H1 (cell line): ENCODE results near the gene HLA-G. TPM values are rescaled to one million over a fixed set of nuclear protein-coding genes. Genes with fewer than 3 reads are reported as not detected.

ENCODE experiments used
- CTCF ChIA-PET: fragments of 300-600 bp; sonication (Branson Sonifier 250); formaldehyde crosslinking; loops from one replicate; lab custom pipeline; 2021; ENCODE audit not compliant: partially characterized antibody; lab: Charles Lee
- POLR2A ChIA-PET: fragments of 300-600 bp; sonication (Branson Sonifier 250); formaldehyde crosslinking; loops from one replicate; lab custom pipeline; 2021; ENCODE audit warnings: inconsistent platforms; ENCODE audit not compliant: partially characterized antibody; lab: Charles Lee
- DNase-seq, 2 experiments: peaks; one replicate each; pipeline versions ENCODE4 v3.0.0 to v3.0.0-alpha.2; 2010 to 2022; ENCODE audit warnings: low spot score in 2 of 2, low read depth in 1 of 2, mixed read lengths in 1 of 2
- FAIRE-seq: peaks from 2 replicates; lab custom pipeline; 2011; peaks lifted over from hg19 to GRCh38; lab: Jason Lieb, UNC
- H2AFZ ChIP-seq: 2 replicates; pipeline ENCODE4 v1.8.1; 2012; ENCODE audit warnings: low read length, inconsistent platforms
- H2AK5ac ChIP-seq: 2 replicates; pipeline ENCODE4 v1.6.1; 2013; ENCODE audit warnings: low read depth, low read length
- H2BK120ac ChIP-seq: replicated peaks from 2 replicates; pipeline ENCODE3; 2013; ENCODE audit warnings: low read depth, low read length, inconsistent platforms
- H2BK12ac ChIP-seq: 2 replicates; pipeline ENCODE4 v1.6.1; 2013; ENCODE audit warnings: low read depth, low read length
- H2BK15ac ChIP-seq: 2 replicates; pipeline ENCODE4 v1.6.1; 2013; ENCODE audit warnings: low read length
- H2BK20ac ChIP-seq: 2 replicates; pipeline ENCODE4 v1.6.1; 2013; ENCODE audit warnings: low read length
- H2BK5ac ChIP-seq: 2 replicates; pipeline ENCODE4 v1.6.1; 2013; ENCODE audit warnings: low read depth, low read length
- H3K14ac ChIP-seq: 2 replicates; pipeline ENCODE4 v1.6.1; 2013; ENCODE audit warnings: inconsistent platforms; ENCODE audit not compliant: insufficient read length
- H3K18ac ChIP-seq: 2 replicates; pipeline ENCODE4 v1.6.1; 2013; ENCODE audit warnings: low read length; ENCODE audit errors: extremely low read depth
- H3K23ac ChIP-seq: 2 replicates; pipeline ENCODE4 v1.6.1; 2013; ENCODE audit warnings: inconsistent platforms; ENCODE audit not compliant: insufficient read length
- H3K23me2 ChIP-seq: 2 replicates; pipeline ENCODE4 v1.6.1; 2013; ENCODE audit warnings: low read depth, low read length
- H3K27ac ChIP-seq: 2 replicates; pipeline ENCODE4 v1.6.1; 2011; ENCODE audit warnings: low read depth, low read length, inconsistent platforms
- H3K27me3 ChIP-seq, 4 experiments: replicated peaks in 1 of 4; 1 replicate in 1 of 4; 2 replicates in 3 of 4; pipeline versions ENCODE4 v1.6.1 to v1.8.1; 2011 to 2013; ENCODE audit warnings: low read length in 3 of 4, mild to moderate bottlenecking in 3 of 4, inconsistent platforms in 2 of 4, mixed read lengths in 2 of 4, moderate library complexity in 1 of 4; ENCODE audit not compliant: control insufficient read depth in 3 of 4, insufficient read depth in 3 of 4; ENCODE audit errors: extremely low read depth in 1 of 4
- H3K36me3 ChIP-seq, 4 experiments: 2 replicates each; pipeline versions ENCODE4 v1.6.1 to v1.8.1; 2011 to 2013; ENCODE audit warnings: mild to moderate bottlenecking in 4 of 4, low read length in 3 of 4, moderate library complexity in 2 of 4, control low read depth in 1 of 4, inconsistent platforms in 1 of 4; ENCODE audit not compliant: insufficient read depth in 4 of 4, control insufficient read depth in 2 of 4
- H3K4ac ChIP-seq: replicated peaks from 2 replicates; pipeline ENCODE3; 2013; ENCODE audit warnings: low read length, low read depth, mixed read lengths, inconsistent platforms; ENCODE audit not compliant: insufficient read length
- H3K4me1 ChIP-seq, 4 experiments: replicated peaks in 1 of 4; 1 replicate in 1 of 4; 2 replicates in 3 of 4; pipeline versions ENCODE4 v1.6.1 to v1.8.1; 2011 to 2013; ENCODE audit warnings: low read length in 3 of 4, inconsistent platforms in 2 of 4, mixed read lengths in 1 of 4; ENCODE audit not compliant: insufficient read depth in 4 of 4, control insufficient read depth in 3 of 4
- H3K4me2 ChIP-seq, 2 experiments: 2 replicates each; pipeline versions ENCODE4 v1.6.1 to v1.8.1; 2011 to 2013; ENCODE audit warnings: low read depth in 2 of 2, low read length in 2 of 2, control low read depth in 1 of 2, inconsistent platforms in 1 of 2, mild to moderate bottlenecking in 1 of 2; ENCODE audit not compliant: insufficient read depth in 1 of 2
- H3K4me3 ChIP-seq, 4 experiments: fragments of 200-600, 300-600 bp in 1 of 4; sonication (generic), shearing (Covaris generic), sonication (Bioruptor Twin) in 1 of 4; 2 replicates each; pipeline versions ENCODE4 v1.5.1 to v1.8.1; 2011 to 2016; ENCODE audit warnings: low read length in 4 of 4, low read depth in 3 of 4, control low read depth in 2 of 4, inconsistent platforms in 2 of 4, mild to moderate bottlenecking in 2 of 4, mixed read lengths in 1 of 4, moderate library complexity in 1 of 4; ENCODE audit not compliant: insufficient read depth in 2 of 4; ENCODE audit errors: extremely low read depth in 1 of 4
- H3K56ac ChIP-seq: replicated peaks from 2 replicates; pipeline ENCODE3; 2013; ENCODE audit warnings: low read depth, mild to moderate bottlenecking, mixed read lengths, low read length, inconsistent platforms; ENCODE audit not compliant: insufficient read length
- H3K79me1 ChIP-seq: 2 replicates; pipeline ENCODE4 v1.6.1; 2013; ENCODE audit warnings: low read depth, low read length, control low read depth
- H3K79me2 ChIP-seq, 2 experiments: 2 replicates each; pipeline versions ENCODE4 v1.6.1 to v1.8.1; 2012 to 2013; ENCODE audit warnings: low read length in 2 of 2, mild to moderate bottlenecking in 2 of 2, inconsistent platforms in 1 of 2; ENCODE audit not compliant: insufficient read depth in 2 of 2, control insufficient read depth in 1 of 2
- H3K9ac ChIP-seq, 4 experiments: replicated peaks in 1 of 4; 1 replicate in 1 of 4; 2 replicates in 3 of 4; pipeline versions ENCODE4 v1.6.1 to v1.8.1; 2011 to 2013; ENCODE audit warnings: low read depth in 3 of 4, low read length in 3 of 4, control low read depth in 2 of 4, mild to moderate bottlenecking in 2 of 4, moderate library complexity in 2 of 4, inconsistent platforms in 1 of 4; ENCODE audit errors: extremely low read depth in 1 of 4
- H3K9me3 ChIP-seq, 2 experiments: 2 replicates each; pipeline versions ENCODE4 v1.6.1 to v1.8.1; 2012 to 2013; ENCODE audit warnings: mild to moderate bottlenecking in 2 of 2, moderate library complexity in 2 of 2, control low read depth in 1 of 2, inconsistent platforms in 1 of 2, low read depth in 1 of 2, low read length in 1 of 2, mixed read lengths in 1 of 2; ENCODE audit not compliant: insufficient read depth in 2 of 2
- H4K20me1 ChIP-seq, 2 experiments: replicated peaks in 1 of 2; 2 replicates each; pipeline versions ENCODE3 to v1.8.1; 2011 to 2013; ENCODE audit warnings: inconsistent platforms in 2 of 2, low read length in 2 of 2, mild to moderate bottlenecking in 1 of 2; ENCODE audit not compliant: insufficient read depth in 2 of 2, control insufficient read depth in 1 of 2
- H4K5ac ChIP-seq: 2 replicates; pipeline ENCODE4 v1.6.1; 2013; ENCODE audit warnings: low read length, low read depth, mixed read lengths, inconsistent platforms; ENCODE audit not compliant: insufficient read length
- H4K8ac ChIP-seq: 2 replicates; pipeline ENCODE4 v1.8.0; 2013; ENCODE audit warnings: mild to moderate bottlenecking, moderate library complexity, low read length, inconsistent platforms; ENCODE audit not compliant: insufficient read depth; ENCODE audit errors: extremely low read depth
- H4K91ac ChIP-seq: replicated peaks from 2 replicates; pipeline ENCODE3; 2013; ENCODE audit warnings: low read length, mixed read lengths, inconsistent platforms; ENCODE audit not compliant: insufficient read length
- ASH2L ChIP-seq: fragments of 200-600, 300-600 bp; sonication (generic); IDR thresholded peaks from one replicate; pipeline ENCODE4 v1.7.1; 2017; ENCODE audit warnings: low read length
- BACH1 ChIP-seq: IDR thresholded peaks from 2 replicates; pipeline ENCODE4 v1.6.1; 2012; ENCODE audit warnings: low read length, improper control_type of control experiment
- BRCA1 ChIP-seq: IDR thresholded peaks from 2 replicates; pipeline ENCODE4 v1.6.1; 2012; ENCODE audit warnings: low read depth, low read length, improper control_type of control experiment
- CBX5 ChIP-seq: fragments of 300-800, 300-1000 bp; sonication (generic); IDR thresholded peaks from 2 replicates; pipeline ENCODE4 v1.7.1; 2016; ENCODE audit warnings: antibody characterized with exemption, low read length, low read depth
- CBX8 ChIP-seq: fragments of 300-800, 300-1000 bp; sonication (generic); IDR thresholded peaks from 2 replicates; pipeline ENCODE4 v1.7.1; 2016; ENCODE audit warnings: low read depth, low read length, borderline replicate concordance
- CEBPB ChIP-seq: IDR thresholded peaks from 2 replicates; pipeline ENCODE4 v1.6.1; 2012; ENCODE audit warnings: low read depth, low read length
- CHD2 ChIP-seq: IDR thresholded peaks from 2 replicates; pipeline ENCODE4 v1.6.1; 2012; ENCODE audit warnings: low read length, improper control_type of control experiment
- CREB1 ChIP-seq: IDR thresholded peaks from 2 replicates; pipeline ENCODE4 v1.6.1; 2012; ENCODE audit warnings: inconsistent platforms
- EGR1 ChIP-seq: IDR thresholded peaks from 2 replicates; pipeline ENCODE4 v1.6.1; 2011; ENCODE audit warnings: low read depth, low read length, borderline replicate concordance
- RNF2 ChIP-seq: fragments of 200-900, 300-1000 bp; sonication (generic); IDR thresholded peaks from 2 replicates; pipeline ENCODE4 v1.7.1; 2016; ENCODE audit warnings: borderline replicate concordance, low read depth, mild to moderate bottlenecking, antibody characterized with exemption, low read length; ENCODE audit not compliant: poor library complexity, severe bottlenecking; ENCODE audit errors: missing control alignments
- SP2 ChIP-seq: IDR thresholded peaks from 2 replicates; pipeline ENCODE4 v1.6.1; 2012; ENCODE audit warnings: mild to moderate bottlenecking, low read length, inconsistent platforms
- YY1 ChIP-seq: IDR thresholded peaks from 2 replicates; pipeline ENCODE4 v1.6.1; 2011; ENCODE audit warnings: low read depth, mild to moderate bottlenecking, low read length
- WGBS, 2 experiments: shearing (Covaris generic) in 1 of 2; methylation state at CpG; one replicate each; pipeline versions ENCODE4 v1.1.6 to v1.1.7; 2013 to 2015; ENCODE audit warnings: low lambda C conversion rate in 2 of 2, mixed read lengths in 2 of 2, inconsistent platforms in 1 of 2, low coverage in 1 of 2, missing lambda C conversion rate in 1 of 2; ENCODE audit not compliant: insufficient replicate concordance in 2 of 2, insufficient coverage in 1 of 2, insufficient read length in 1 of 2; ENCODE audit errors: extremely low coverage in 1 of 2, missing lambda C conversion rate in 1 of 2; 5-methylcytosine and 5-hydroxymethylcytosine counted together
- polyA plus RNA-seq, 7 experiments: library from polyadenylated mRNA; depleted of rRNA in 3 of 7; stranded (reverse) in 5 of 7; unstranded in 2 of 7; fragments of >200 nt in 5 of 7; fragments of 200-250 nt in 2 of 7; gene quantifications; 1 replicate in 5 of 7; 2 replicates in 1 of 7; 4 replicates in 1 of 7; pipeline versions ENCODE4 v1.2.1 to v1.2.3, GENCODE V29; 2011 to 2013; ENCODE audit warnings: missing spikeins in 2 of 7, mixed read lengths in 2 of 7
- total RNA-seq: library from RNA; stranded (reverse); fragmentation: NEBNext Ultra II Directional; extraction: Animal tissue kit (Norgen Biotek cat#: 25700); gene quantifications from 2 replicates; pipeline ENCODE4 v1.2.1, GENCODE V29; 2021
- TF ChIP-seq, protein P1 (sequence below): IDR thresholded peaks from 2 replicates; pipeline ENCODE4 v1.6.1; 2012; ENCODE audit warnings: inconsistent platforms

HLA-G gene
- total and polyA plus RNA-seq, 2 of the 8 experiments (the other 6 are each of a cell fraction or from before 2014, with no cell fraction given): 3.2 to 4.8 TPM

DNA sequence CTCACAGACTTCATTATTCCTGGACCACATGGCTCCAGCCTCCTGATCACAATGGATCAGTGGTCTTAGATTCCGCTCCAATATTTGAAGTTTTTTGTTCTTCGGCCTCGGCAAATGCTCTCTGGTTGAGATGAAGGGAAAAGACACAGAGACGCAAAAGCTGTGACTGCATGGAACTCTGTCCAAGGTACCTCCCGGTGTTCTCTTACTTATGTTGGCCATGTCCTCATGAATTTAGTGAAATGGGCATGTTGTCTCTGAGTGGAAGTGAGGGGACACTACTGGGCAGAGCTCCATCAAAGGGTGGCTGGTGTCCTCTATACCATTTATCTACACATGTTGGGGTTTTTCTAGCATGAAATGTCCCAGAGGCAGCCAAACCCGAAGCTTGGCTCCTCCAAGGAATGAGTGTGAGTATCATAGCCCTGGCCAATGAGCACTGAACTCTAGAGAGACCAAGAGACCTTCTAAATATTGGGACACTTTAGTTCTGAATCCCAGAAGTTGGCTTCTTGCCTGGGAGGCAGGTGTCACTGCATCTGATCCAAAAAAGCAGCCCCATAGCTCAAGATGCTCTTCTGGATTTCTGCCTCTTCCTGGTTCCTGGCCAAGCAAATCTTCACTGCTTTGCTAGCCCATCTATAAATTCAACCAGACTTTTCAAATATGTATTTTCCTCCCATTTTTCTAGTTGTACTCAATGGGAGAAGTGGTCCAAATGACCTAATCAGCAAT, 34.1 kb downstream of the HLA-G start:
- CTCF ChIA-PET: interaction anchor here (0.8 to 1.3 kb wide), 2 partner anchors 13 to 22 kb away, joined by 3 to 7 read pairs; no protein-coding TSS in a partner anchor
- H3K79me2 ChIP-seq: no peaks in the 10 kb centered on the region
- no peak overlapping the region for H3K9ac ChIP-seq
- TF ChIP-seq BRCA1 (no peak), RNF2 (no peak), CHD2 (no peak), EGR1 (no peak), ASH2L (no peak), CEBPB (no peak), YY1 (no peak), SP2 (no peak), CBX5 (no peak), BACH1 (no peak), CBX8 (no peak), CREB1 (no peak)
- TF ChIP-seq, protein P1, sequence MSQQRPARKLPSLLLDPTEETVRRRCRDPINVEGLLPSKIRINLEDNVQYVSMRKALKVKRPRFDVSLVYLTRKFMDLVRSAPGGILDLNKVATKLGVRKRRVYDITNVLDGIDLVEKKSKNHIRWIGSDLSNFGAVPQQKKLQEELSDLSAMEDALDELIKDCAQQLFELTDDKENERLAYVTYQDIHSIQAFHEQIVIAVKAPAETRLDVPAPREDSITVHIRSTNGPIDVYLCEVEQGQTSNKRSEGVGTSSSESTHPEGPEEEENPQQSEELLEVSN: no peak

More for the DNA sequence above, 34.1 kb downstream of the HLA-G start:
- no peaks in the 10 kb centered on the region; the same call in 1 of the 2 replicates for H3K23me2 ChIP-seq
- no peak overlapping the region for H3K4me3 ChIP-seq
- H3K79me1 ChIP-seq: no peaks in the 10 kb centered on the region
- H3K36me3 ChIP-seq: no peaks in the 10 kb centered on the region
- H3K27me3 ChIP-seq: peaks cover 0 to 8% (median 0%) of the 10 kb centered on the region in 4 experiments; a peak in 3 of 7 replicates
- H3K4me2 ChIP-seq: no peak overlapping the region
- no peak overlapping the region for H3K18ac ChIP-seq
- H2BK12ac ChIP-seq: no peak overlapping the region
- no peak overlapping the region for H3K23ac ChIP-seq
- no peak overlapping the region for H2BK120ac ChIP-seq
- no peak overlapping the region for H2AFZ ChIP-seq
- H3K4ac ChIP-seq: no peak overlapping the region
- FAIRE-seq: no peak
- no peak overlapping the region for H2BK15ac ChIP-seq
- no peak overlapping the region for H2AK5ac ChIP-seq
- H4K20me1 ChIP-seq: peaks cover 0 to 2% of the 10 kb centered on the region in 2 experiments
- H3K27ac ChIP-seq: no peak overlapping the region
- no peaks in the 10 kb centered on the region for H3K4me1 ChIP-seq
- H4K91ac ChIP-seq: no peak overlapping the region
- POLR2A ChIA-PET: interaction anchor here (0.5 to 0.8 kb wide), 2 partner anchors 114 to 130 kb away, joined by 3 read pairs; no protein-coding TSS in a partner anchor
- no peak overlapping the region for H4K5ac ChIP-seq
- no peak overlapping the region for H3K56ac ChIP-seq
- no peak overlapping the region for H3K14ac ChIP-seq
- no peak for DNase-seq
- no peaks in the 10 kb centered on the region for H3K9me3 ChIP-seq
- H2BK5ac ChIP-seq: no peak overlapping the region
- H4K8ac ChIP-seq: no peak overlapping the region
- H2BK20ac ChIP-seq: no peak overlapping the region
- WGBS, 2 experiments: 92% methylated on average over 6 of the region's 6 CpGs; no CpG with 5 or more reads in 1 of the 2 experiments
